Endometrial microvascular endothelial cells (primary cell): ENCODE measurements around the gene AHSG. TPM values are rescaled to one million over a fixed set of nuclear protein-coding genes. Genes with fewer than 3 reads are reported as not detected.

Source experiments
- in situ Hi-C: cut with HindIII; loops from 2 replicates; pipeline ENCODE4 v1.10.0; 2017; ENCODE audit warnings: low sequenced_read_pairs, low pct_unique_long_range_greater_than_20kb; ENCODE audit errors: inconsistent ontology term
- total RNA-seq: library from RNA; depleted of rRNA; stranded (reverse); fragments of >200 nt; gene quantifications from one replicate; pipeline ENCODE4 v1.2.3, GENCODE V29; 2015; ENCODE audit errors: inconsistent ontology term

Gene AHSG
- total RNA-seq, 1 donor from 2014 or later: not detected

DNA sequence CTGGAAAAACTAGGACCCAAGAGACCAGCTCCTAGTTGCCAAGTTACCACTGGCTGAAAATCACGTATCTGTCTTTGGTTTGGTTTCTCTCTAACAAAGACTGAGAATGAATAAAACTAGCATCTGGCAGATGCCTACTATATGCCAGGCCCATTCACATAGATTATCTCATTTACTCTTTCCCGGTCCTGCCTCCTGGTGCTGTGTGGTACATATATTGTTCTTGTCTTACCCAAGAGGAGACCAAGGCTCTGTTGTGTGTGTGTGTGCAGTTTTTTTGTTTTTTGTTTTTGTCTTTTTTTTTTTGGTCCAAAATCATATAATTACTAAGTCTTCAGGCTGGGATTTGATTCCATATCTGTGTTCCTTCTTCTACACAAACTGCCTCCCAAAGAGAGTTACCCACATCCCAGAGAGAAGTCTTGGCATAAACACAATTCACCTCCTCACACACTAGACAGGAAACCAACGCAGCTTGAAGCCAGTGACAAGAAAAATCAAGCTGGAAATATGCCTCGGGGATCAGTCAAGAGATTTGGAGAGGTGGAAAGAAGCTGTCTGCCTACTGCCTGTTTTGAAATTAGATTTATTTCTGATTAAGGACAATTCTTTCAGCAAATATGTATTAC is 891 bp downstream of the AHSG start:
- in situ Hi-C loops: no loop called here

DNA sequence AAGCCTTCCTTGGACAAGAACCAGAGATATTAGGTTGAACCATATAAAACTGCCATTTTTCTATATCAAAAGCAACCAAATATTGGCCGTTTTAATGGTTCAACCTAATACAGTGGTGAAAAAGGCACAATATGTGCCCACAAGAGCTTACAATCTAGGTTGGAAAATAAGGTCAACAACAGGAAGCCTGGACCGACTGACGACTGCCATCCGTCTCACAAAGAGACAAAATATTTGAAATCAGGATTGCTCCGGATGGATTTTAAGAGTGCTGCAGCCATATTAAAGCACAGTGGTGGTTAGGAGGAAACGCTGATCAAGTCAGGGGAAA is 1.4 kb downstream of the AHSG start:
- in situ Hi-C loops: no loop called here

DNA sequence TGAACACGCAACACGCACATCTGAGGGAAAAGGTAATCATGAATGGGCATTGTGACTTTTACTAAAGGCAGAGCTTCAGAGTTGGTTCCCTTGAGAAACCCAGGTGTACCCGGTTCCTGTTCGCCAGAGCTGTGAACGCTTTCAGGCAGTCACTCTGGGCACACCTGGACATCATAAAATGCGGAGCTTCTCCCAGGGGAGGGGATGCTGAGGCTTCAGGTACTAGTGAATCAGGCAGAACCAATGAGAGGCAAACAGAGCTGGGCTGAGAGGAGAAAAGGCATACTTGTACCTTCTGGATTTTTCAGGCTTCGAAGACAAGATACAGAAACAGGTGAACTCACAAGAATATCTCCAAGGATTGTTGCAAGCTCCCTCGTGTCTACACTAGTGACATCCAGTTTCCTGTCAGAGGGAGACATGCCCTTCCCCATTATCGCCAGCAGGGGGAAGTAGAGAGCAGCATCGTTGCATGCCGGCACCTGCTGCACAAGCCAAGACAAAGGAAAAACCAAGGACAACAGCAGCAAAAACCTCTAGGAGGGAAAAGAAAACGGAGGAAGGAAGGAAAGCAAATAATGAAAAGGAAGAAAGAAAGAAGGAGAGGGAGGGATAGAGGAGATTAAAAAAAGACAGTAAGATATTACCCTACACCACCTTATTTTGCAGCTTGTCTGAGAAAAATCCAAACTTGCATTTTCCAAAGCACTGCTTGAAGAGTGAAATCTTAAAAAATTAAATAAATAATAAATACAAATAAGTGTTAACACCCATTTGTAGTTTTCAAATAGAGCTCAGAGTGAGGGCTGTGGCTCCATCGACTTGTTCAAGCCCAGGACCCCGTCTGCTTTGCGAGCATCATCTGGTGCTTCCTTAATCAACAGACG is 2.0 kb downstream of the AHSG start:
- in situ Hi-C loops: no loop called here

DNA sequence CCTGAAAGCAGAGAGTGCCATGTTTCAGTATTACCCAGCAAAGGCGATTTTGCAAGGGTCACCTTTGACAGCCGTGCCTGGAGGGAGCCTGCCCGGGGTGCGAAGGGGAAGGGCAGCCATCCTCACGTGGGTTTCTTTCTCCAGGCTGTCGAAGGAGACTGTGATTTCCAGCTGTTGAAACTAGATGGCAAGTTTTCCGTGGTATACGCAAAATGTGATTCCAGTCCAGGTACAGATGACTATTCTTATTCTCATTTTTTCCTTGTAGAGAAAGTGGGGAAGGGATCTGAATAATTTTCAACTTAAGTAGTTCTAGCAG is 3.4 kb downstream of the AHSG start:
- in situ Hi-C loops: no loop called here

DNA sequence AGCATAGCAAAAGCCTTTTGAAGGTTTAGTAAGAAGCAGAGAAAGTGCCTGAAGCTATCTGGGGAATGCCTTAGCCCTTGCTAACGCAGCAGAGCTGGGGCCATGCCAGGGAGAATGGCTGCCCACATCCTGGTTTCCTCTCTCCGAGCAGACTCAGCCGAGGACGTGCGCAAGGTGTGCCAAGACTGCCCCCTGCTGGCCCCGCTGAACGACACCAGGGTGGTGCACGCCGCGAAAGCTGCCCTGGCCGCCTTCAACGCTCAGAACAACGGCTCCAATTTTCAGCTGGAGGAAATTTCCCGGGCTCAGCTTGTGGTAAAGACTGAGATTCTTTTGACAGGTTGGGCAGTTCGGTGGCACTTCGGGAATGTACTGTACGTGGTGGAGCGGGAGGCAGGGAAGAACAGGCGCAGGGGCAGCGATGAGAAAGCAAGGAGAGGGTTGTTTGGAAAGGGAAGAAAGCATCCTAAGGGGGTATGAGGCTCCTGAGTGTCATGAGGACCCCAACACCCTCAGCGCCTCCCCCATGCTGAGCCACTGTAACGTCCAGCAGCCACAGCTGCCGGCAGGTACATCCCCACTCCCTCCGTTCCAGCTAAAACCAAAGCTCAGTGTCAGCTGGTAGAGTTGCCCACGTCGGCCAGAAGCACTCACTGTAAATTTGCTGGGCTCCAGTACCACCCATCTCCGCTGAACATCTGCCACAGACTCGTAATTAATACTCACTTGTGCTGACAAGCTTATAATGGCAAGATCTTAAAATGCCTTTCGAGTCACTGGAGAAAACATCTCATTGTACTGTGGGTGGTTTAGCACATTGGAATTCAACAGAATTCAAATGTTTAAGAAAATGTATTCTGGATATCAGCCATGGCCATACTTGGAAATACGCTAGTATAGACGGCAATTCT is 4.4 kb downstream of the AHSG start:
- in situ Hi-C loops: no loop called here

DNA sequence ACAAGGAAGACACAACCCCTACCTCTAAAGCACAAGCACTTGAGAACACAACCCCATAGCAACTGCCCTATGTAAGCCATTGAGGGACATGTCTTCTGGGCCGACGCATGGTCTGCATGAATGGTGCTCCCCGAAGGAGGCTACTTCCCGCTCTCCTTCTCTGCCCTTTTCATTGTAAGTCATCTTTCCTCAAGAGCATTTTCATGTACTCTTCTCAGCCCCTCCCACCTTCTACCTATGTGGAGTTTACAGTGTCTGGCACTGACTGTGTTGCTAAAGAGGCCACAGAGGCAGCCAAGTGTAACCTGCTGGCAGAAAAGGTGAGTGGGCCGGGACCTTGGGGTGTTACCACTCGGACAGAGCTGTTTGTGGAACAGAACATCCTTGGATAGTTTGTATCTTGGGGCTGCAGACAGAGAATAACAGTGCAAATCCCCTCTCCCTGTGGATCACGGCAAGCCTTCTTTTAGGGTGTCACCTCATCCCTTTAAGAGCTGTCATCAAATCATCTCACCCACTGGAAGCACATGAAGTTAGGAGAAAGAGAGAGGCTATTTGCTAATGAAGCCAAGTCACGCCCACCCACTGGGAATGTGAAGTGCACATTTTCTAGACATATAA is 5.6 kb downstream of the AHSG start:
- in situ Hi-C loops: no loop called here

DNA sequence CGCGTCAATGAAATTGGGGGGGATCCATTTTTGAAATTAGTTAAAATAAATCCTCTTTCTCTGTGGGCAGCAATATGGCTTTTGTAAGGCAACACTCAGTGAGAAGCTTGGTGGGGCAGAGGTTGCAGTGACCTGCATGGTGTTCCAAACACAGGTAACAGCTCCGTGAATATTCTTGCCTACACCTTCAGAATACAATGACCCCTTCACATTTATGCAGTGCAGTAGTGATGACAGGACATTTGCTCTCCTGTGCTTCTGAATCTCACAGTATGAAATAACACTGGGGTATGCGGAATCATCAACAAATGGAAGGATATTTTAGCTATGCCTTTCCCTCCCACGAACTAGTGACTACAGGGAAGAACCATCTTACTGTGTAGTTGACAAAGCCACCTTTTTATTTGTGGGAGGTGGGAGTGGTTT is 6.9 kb downstream of the AHSG start:
- in situ Hi-C loops: no loop called here

DNA sequence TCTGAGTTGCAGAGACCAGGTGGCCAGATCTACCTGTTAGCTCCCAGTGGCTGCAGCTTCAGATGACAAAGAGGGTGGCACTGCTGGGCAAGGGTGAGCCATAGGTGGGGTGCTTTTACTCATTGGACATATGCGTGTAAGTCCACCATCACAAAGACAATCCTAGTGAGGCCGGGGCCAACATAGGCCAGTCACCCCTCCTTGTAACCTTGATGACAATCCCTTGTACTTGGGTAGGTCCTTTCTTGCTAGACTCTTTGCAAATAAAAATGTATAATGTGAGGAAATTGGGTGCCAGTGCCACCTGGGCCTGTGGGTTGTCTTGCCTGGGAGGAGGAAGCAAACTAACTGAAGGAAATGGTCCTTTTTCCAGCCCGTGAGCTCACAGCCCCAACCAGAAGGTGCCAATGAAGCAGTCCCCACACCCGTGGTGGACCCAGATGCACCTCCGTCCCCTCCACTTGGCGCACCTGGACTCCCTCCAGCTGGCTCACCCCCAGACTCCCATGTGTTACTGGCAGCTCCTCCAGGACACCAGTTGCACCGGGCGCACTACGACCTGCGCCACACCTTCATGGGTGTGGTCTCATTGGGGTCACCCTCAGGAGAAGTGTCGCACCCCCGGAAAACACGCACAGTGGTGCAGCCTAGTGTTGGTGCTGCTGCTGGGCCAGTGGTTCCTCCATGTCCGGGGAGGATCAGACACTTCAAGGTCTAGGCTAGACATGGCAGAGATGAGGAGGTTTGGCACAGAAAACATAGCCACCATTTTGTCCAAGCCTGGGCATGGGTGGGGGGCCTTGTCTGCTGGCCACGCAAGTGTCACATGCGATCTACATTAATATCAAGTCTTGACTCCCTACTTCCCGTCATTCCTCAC is 7.6 kb downstream of the AHSG start:
- in situ Hi-C loops: no loop called here

DNA sequence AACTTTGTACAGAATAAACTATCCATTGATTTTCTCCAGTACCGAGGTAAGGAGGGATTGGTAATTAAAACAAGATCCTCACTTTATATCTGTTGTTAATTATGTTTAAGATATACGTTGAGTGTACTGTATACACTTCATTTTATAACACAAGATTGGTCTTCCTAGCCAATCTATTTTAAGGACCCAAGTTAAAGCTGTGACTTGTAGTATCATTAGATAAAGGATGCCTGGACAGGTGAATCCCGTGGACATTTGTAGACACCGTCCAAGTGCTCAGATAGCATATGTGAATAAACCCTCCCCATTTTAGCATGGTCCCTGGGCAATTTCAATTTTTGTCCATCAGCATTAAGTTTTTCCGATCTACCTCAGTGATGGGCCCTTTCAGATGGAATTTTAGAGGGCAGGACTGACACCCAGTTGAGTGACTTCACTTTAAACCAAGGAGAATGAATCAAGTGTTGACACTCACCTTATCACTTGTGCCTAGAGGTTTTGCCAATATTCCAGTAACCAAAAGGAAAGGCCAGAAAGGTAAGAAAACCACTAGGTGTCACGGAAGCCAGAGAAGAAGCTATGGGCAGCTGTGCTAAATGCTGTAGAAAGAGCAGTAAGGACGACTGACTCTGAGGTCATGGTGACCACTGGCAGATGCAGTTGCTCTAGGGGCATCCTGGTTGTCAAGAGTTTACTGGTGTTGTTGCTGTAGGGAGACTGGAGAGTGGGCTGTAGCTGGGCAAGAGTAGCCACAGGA is 9.2 kb downstream of the AHSG start:
- in situ Hi-C loops: no loop called here

DNA sequence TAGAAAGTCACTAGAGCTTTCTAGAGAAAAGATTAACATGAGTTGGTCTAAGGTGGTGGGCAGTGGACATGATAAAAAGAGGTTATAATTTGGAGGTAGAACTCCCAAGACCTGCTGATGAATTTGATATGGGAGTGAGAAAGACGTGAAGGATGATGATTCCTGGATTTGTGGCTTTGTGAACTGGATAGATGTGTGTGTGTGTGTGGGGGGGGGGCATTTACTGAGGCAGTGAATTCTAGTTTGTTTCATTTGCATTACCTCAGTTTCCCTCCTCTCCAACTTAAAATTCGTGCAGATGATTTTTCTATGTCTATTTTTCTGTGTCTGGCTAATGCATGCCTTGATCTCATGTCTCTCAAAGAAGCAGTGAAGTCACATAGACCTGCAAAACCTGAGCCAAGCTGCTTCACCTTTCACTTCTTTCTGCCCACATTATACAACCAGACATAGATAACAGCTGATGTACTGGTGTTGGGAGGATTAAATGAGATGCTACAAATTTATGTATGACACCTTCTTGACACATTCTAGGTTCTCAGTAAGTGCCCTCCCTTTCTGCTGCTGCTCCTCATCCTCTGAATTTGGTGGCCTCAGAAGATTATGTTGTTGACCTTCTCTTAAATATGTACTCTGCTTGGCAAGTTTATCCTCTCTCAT is 9.9 kb downstream of the AHSG start:
- in situ Hi-C loops: no loop called here

DNA sequence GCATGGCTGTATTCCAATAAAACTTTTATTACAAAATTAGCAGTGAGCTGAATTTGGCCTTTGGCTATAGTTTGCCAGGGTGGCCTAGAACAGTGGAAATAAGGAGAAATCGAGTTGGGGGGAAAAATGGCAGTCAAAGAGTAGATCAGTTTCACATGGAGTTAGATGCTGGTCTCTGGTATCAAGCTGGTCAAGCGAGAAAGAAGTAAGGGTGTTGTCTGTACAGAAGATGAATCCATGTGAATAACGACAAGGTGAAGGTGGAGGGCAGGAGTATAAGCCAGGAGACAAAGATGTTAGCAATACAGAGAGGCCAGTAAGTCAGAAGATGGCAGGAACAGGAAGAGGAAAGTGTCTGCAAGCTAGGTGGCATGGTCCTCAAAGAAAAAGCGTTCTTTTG is 11.7 kb downstream of the AHSG start:
- in situ Hi-C loops: no loop called here

DNA sequence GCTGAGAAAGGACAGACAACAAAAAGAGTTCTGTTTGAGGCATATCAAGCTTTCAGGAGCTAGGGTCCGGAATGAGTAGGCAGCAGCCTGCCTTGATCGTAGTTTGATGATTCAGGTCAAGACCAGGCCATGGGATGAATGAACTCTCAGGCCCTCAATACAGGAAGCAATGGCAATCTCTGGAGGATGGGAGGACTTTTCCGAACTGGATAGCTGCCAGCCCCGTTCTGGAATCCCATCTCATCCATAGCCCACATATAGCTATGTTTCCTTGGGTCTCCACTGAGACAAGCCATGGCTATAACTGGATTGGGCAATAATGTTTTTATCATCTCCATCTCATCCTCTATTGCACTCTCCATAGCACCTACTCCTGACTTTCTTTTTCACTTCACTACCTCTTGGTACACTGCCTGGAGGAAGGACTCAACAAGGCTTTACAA is 12.8 kb downstream of the AHSG start:
- in situ Hi-C loops: no loop called here

DNA sequence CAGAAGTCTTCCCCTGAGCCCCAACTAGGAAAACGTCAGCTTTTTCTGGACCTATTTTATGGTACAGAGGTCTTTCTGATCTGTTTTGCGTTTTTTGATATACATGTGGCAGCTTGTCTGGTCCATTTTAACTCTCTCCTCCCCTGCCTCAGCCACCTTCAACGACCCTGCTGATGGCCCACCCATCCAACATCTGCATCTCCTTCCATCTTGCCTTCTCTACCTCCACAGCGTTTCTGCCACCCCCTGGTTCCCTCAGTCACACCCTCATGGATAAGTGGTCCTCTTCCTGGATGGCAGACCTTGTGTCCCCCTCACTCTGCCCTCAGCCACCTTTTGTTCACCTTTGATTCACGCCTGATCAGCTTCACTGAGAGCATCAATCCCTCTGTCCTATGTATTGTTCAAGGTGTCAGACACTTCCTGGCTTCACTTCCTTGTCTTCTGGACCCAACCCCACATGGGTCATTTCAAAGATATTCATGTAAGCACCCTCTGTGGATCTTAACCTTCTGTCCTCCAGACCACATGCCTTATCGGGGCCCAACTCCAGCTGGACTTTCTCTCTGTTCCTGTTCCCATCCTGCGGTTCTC is 13.5 kb downstream of the AHSG start:
- in situ Hi-C loops: no loop called here

DNA sequence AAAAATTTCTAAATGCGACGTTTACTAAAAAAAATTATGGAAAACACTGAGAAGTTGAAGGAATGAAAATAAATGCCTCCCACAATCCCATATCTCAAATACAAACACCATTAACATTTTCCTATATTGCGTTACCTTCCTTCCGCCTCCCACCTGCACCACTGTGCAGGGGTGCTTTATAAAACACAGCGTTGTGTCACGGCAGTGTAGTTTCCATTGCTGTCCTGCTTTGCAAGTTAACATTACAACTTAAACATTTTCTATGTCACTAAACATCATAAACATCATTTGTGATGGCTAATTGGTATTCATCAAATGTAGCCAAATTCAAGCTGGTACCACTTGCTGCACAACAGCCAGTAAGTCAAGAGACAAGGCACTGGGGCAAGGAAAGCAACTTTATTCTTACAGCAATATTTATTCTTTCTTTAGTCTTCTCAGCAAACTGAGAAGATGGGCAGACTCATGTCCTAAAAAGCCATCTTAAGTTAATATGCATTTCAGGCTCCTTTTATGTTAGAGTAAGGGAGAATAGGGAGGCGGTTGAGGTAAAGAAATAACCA is 15.1 kb downstream of the AHSG start:
- in situ Hi-C loops: no loop called here

DNA sequence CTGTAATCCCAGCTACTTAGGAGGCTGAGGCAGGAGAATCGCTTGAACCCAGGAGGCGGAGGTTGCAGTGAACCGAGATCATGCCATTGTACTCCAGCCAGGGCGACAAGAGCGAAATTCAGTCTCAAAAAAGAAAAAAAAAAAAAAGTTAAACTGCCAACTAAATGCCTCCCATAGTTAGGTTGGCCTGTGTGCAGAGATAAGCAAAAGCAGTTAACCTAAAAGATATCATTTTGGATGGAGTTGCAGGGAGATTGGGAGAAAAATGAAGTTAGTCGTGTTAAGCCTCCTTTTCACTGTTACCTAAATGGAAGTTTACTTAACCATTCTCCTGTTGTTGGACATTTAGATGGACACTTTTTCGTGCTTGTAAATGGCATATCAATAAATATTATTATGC is 15.9 kb downstream of the AHSG start:
- in situ Hi-C loops: no loop called here

DNA sequence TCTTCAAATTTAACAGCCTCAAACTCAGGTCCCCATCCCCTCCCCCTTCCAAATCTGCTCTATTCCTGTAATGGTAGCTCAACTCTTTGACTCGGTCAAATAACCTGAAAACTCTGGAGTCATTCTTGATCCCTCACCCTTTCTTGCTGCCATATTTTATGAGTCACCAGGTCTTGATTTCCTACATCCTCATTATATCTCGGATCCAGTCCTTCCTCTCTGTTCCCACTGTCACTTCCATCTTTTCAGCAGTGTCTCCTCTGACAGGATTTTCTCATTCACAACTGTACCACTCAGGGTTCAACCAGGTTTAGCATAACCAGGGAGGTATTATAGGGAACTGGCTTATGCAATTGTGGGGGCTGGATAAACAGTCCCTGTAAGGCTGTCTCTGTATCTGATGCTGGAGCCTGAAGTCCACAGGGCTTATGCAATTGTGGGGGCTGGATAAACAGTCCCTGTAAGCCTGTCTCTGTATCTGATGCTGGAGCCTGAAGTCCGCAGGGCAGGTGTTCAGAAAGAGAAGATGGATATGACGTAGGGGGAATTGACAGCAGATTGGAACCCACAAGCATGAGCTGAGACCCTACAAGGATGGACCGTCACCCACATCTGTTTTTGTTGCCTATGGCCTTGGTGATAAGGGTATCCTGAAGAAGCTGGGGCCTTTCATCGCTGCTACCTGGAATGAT is 18.2 kb downstream of the AHSG start:
- in situ Hi-C loops: no loop called here
